Glomerular visceral epithelial cell (primary cell): ENCODE results near the gene C1orf52.

ENCODE experiments used
- DNase-seq: peaks from one replicate; pipeline ENCODE4 v3.0.0-alpha.2; 2016; ENCODE audit errors: extremely low spot score

Gene C1orf52

DNA sequence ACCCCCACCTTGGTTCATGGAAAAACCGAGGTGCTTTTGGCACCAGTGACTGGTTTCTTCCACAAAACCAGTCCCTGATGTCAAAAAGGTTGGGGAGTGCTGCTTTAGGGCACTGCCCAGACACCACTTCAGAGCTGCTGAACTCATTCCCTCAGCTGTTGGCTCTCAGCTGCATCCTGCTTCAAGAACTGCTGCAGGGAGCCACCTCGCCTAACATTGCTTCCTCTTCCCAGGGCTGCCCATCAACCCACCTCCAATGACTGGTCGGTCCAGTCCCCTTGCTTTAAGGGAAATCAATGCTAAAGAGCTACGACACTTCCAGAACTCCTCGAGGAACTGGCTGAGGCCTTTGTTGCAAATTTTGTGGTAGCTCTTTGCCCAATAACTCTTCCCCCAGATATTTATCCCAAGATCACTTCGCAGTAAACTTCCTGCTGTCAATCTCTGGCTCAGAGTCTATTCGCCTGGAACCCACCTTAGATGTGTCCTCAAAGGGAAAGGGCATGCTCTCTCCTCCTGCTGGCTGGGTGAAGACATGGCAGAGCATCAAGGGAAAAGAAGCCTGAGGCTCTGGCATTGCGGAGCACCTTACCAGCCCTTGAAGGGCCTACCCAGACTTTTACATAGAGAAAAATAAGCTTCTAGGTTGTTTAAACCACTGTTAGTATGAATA, 29.0 kb downstream of the C1orf52 start:
- DNase-seq, result no peak

DNA sequence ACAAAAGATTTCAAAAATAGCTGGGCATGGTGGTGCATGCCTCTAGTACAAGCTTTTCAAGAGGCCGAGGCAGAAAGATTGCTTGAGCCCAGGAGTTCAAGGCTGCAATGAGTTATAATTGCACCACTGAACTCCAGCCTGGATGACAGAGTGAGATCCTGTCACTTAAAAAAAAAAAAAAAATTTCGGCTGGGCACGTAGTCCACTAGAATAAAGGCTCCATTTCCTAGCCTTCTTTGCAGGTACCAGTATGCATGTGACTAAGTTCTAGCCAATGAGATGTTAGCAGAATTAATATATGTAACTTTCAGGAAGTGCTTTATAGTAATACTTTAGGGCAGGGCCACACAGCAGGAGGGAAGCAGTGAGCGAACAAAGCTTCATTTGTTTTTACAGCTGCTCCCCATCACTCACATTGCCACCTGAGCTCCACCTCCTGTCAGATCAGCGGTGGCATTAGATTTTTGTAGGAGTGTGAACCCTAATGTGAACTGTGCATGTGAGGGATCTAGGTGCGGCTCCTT, 29.8 kb downstream of the C1orf52 start:
- no peak for DNase-seq

GRCh38 chr1:85228972-85229371, 30.5 kb downstream of the C1orf52 start:
- no peak for DNase-seq

DNA sequence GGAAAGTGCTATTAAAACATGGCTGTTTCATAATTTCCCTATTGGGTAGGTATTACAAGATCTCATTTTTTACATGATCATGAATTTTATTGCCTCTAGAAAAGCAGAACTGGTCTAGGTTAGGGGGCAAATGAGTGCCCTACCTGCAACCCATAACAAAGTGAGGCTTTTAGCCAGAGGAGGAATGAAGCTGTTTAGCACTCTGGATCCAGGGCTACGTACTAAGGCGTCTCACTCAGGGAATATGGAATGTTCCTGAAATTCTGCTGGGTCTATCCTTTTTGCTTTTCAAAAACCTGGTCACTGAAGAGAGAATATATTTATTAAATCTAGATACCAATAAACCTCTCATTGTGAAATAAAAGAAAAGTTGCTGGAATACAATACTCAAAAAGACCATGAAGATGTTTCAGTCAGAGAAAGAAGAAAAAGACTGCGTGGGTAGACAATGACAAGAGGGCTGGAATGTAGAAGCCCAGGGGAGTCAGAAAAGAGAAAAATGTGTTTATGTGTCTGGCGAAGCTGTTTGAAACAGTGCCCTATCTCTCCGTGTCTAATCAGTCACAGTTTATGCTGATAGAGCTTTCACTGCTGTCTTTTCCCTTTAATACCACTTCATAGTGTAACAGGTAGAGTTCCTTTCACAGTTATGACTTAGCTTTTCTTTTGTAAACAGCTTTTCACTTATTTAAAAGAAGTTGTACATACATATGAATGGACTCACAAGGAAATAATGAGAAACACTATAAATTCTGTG, 33.7 kb downstream of the C1orf52 start:
- no peak for DNase-seq

DNA sequence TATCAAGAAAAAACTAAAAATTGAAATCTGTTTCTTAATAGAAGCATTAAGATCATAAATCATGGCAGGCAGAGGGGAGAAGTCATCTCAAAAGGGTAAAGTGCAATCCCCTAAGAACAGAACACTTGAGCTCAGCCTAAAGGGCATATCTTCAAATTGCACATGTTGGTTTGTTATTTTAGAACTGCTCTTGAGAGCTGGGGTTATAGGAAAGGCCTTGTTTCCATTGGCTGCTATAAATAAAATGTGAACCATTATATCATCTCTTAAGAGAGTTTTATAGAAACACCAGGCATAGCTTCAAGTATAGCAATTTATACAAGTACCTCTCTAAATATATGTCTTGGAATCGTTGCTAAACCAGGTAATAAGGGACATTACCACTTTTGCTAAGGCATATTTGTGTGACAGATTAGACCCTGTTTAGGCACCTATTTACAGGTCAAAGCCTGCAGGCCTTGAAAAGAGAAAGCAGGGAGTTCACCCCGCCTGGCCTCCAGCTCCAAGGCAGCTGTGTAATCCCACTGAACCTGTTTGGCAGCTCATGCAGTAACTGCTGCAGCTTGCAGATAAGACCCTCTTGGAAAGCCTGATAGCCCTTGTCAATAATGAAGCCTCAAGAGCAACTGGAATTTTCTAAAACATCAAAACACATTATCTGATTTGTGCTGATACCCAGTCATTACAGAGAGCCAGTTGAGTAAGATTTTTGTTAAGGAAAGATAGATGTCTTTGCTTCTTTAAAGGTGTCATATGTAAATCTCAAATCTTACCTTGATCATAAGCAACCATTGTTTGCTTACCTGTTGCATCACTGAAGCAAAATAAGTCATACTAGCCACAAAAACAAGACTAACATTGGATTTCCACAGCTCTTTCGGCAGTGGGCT, 34.5 kb downstream of the C1orf52 start:
- DNase-seq, result no peak

DNA sequence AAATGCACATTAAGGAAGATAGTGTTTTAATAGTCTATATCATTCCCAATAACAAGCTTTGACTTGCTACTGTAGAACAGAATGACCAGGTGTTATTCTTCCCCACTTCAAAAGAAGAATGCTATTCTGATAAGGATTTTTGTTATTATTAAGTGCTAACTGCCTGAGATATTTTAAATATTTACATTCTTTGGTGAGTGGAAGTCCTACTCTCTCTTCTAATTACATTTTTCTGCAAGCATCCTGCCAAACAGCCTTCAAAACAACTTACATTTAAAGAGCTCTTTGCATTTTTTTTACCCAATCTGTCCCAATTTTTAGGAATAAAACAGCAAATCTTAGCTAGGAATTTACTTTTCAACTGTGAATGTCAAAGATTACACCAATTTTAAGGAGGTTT, 35.2 kb downstream of the C1orf52 start:
- no peak for DNase-seq

- no peak for DNase-seq
Measured at GRCh38 chr1:85223334-85223733, 36.1 kb downstream of the C1orf52 start.

DNA sequence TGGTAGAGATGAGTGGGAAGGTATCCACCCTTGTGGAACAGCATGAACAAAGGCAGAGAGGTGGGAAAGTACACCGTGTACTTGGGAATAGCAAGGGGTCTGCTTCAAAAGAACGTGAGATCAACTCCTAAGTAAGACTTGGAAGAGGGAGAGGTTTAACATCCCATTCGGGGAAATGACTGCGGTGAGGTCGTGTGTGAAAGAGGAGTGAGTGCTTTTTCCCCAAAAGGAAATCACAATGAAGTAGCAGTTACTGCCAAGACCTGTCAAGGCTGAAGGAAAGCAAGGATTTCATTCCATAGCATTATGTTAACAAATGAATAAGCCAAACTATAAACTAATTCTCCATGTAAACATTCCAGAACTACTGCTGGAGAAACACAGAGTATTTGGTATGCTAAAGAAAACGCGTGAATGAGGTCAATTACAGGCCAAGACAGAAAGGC, 38.7 kb downstream of the C1orf52 start:
- DNase-seq, result no peak

DNA sequence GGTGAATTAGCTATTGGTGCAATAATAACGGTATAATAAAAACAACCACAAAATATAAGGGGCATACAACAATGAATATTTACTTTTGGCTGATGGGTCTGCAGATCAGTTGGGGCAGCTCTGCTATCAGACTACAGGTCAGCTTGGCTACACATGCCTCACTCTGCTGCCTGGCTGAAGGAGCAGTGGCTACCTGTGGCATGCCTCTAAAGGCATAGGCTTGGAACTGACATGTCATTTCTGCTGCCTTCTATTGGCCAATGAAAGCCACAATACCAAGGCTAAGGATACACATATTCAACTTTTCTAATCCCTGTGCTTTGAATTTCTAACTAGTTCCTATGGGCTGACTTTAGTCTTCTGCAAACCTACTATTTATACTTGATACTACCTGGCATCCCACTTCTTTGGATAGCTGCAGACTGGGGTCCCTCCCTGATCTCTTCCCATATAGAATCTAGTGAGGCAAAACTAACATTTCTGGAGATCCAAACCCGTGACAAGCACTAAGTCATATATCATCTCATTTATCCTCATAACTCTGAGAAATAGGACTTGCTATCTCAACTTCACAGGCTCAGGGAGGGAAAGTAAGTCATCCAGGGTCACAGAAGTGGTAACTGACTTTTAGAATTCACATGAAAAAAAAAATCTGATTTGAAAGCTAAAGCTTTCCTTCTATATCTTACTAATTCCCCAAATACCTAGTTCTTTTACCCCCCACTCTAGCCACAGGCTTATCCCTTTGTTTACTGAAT, 39.4 kb downstream of the C1orf52 start:
- no peak for DNase-seq

DNA sequence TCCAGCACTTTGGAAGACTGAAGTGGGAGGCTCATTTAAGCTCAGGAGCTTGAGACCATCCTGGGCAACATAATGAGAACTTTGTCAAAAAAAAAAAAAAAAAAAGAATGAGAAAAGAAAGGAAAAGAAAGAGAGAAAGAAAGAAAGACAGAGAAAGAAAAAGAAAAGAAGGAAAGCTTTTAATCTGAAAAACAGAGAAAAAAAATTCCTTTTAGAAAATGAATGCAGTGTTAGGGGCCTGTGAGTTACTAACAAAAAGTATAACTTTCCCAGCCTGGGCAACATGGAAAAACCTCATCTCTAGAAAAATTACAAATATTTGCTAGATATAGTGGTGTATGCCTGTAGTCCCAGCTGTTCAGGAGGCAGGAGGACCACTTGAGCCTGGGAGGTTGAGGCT, 42.8 kb downstream of the C1orf52 start:
- DNase-seq, result no peak

GRCh38 chr1:85214654-85215053, 44.8 kb downstream of the C1orf52 start:
- no peak for DNase-seq

GRCh38 chr1:85208488-85208887, 51.0 kb downstream of the C1orf52 start:
- DNase-seq, result no peak

DNA sequence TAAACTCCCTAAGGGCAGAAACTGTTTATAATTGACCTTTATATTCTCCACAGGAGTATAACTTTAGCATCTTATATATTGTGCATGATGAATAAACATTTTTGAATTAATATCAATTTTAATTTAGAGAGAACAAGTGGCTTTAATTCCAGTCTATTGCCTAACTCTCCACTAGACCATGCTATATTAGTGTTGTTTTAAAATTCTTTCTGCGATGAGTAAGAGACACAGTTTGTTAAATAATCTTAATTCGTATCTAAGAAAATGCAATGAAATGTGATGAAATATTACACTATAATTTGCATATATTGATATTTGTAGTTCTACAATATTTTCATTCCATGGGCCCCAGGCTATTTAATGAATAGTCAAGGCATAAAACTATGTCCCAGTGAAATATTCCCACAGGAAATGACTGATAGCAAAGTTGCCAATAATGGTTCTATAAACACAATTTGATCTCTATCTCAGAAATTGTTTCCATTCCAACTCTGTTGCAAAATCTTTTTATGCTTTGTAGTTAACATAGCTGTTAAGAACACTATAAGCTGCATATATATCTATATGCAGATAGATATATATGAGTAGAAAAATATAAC, 55.8 kb downstream of the C1orf52 start:
- no peak for DNase-seq

GRCh38 chr1:85202864-85203255, 56.6 kb downstream of the C1orf52 start:
- DNase-seq, result no peak

DNA sequence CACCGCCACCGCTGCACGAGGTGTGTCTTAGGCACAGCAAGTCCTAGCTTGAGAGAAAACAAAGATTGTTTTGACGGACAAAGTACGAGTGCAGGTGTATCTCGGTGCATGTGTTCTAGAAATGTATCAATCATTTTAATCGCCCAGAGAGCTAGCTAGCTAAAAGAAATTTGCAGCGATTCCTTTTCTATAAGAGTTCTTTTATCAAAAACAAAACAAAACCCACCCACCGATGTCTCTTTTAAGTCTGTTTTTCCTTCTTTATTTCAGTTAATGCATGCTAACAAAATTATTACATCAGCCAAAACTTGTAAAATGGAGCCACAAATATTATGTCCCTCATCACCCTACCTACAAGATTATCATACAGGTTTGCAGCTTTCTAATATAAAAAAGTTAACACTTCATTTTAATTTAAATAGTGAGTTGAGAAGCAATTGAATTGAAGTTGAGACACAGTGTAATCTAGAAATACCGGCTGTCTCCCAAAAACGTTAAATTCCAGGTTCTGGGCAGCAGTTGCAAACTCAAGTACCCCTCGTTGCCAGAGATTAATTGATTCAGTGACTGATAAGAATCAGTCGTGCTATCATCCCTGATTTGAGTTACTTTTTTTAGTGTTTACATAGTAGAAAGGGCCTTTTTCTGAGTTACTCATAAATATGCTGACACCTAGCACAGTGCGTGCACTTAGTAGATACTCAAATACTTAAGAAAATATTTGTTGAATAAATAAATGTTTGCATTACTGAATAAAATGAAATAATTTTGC, 57.2 kb downstream of the C1orf52 start:
- no peak for DNase-seq

DNA sequence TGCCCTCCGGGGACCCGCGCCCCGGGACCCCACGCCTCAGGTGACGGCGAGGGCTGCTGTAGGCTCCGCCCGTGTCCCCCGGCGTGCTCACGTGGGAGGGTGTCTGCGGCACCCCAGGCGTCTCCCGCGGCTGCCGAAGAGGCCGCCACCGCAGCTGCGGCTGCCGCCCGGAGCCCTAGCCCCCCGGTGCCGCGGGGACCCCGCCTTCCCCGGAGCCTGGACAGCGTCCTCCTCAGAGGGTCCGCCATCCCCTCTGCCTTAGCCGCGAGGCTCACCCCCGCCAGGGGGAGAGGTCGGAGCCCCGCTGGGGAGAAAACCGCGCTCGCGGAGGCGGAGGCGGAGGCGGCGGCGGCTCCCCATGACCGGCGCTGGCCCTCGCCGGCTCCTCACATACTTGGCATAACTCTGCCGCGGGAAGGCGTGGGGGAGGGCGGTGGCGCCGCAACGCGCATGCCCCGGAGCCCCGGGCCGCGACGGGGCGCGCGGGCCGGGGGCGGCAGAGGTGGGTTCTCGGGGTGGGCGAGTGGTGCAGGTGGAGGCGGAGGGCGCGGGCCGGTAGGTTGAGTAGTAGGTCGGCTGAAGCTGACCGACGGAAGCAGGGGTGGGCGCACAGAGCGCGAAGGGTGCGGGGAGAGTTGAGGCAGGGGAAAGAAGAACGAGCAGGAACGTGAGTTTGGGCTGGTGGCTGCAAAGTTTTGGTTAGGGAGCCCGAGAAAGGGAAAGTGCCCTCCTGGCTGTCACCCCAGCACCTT, 57.9 kb downstream of the C1orf52 start:
- peak; percentile 74 for DNase-seq

DNA sequence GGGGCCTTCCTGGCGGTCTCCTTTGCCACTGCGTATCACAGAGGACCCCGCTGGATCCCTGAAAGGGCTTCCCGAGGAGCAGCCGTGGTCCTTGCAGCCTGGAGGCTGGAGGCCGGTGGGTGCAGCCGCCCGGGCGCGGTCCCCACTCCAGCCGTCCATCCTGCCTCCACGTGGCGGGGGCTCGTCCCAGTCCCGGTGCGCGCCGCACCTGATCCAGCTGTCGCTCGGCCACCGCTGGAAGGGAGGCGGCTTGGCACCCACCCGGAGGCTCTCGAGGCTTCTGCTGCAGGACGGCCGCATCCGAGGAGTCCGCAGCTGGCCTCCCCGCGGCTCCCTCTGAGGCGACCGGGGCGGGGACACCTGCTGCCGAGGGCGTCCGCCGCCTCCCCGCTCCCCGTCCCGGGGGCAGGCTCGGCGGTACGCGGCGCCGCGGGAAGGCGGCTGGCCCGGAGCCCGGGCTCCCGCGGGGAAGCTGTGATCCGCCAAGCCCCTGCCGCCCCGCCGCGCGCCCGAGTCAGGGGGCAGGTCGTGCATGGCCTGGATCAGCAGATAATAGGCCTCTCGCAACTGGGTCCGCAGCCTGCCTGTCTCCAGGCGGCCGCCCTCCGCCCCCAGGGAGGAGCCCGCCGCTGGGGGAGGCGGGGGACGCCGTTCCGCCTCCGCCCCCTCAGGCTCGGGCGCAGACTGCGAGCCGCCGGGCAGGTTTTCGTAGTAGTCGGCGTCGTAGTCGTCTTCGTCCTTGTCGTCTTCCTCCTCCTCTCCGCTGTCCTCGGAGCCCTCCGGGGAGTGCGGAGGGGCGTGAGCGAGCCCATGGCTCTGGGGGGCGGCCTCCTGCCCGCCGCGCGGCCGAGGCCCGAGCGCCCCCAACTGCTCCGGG, 58.8 kb downstream of the C1orf52 start, which contains the start of gene SYDE2:
SYDE2 (minus strand) TSS at position 554 of the 877 bp plus-strand sequence; CDS start at position 534, 20 bp downstream.
- DNase-seq, result peak; percentile 83
